DMS53 treated with DMSO at 0.1 percent for 48 hours (cell line): ENCODE measurements around the gene RNF227.
"Not testable (repeated sequence)": the region's sequence is repeated elsewhere in the genome, so short reads cannot be mapped to it uniquely, and the experiment has no call there.

Experiments
- DNase-seq: peaks from one replicate; lab custom pipeline; 2025; ENCODE audit not compliant: unreplicated experiment; lab: John Stamatoyannopoulos, UW

The RNF227 gene

GRCh38 chr17:7915611-7916384, at the start of gene RNF227:
Gene RNF227, minus strand, starts transcription at chr17:7916289. Its CDS starts 94 bp downstream, at chr17:7916195.
- peak; percentile 89 for DNase-seq

GRCh38 chr17:7961421-7961820, 45.3 kb upstream of the RNF227 start:
- DNase-seq: no peak

GRCh38 chr17:7959503-7960253, 43.6 kb upstream of the RNF227 start:
- no peak for DNase-seq

GRCh38 chr17:7956228-7956965, 40.3 kb upstream of the RNF227 start:
- DNase-seq: no peak

GRCh38 chr17:7955414-7956227, 39.5 kb upstream of the RNF227 start:
- DNase-seq: no peak

- DNase-seq: not testable (repeated sequence)
Measured at GRCh38 chr17:7953266-7953665, 37.2 kb upstream of the RNF227 start.

- no peak for DNase-seq
Measured at GRCh38 chr17:7951143-7951792, 35.2 kb upstream of the RNF227 start.

GRCh38 chr17:7950578-7950977, 34.5 kb upstream of the RNF227 start:
- no peak for DNase-seq

GRCh38 chr17:7947651-7948050, 31.6 kb upstream of the RNF227 start:
- no peak for DNase-seq

- no peak for DNase-seq
Measured at GRCh38 chr17:7946441-7946840, 30.4 kb upstream of the RNF227 start.

GRCh38 chr17:7945651-7946050, 29.6 kb upstream of the RNF227 start:
- no peak for DNase-seq

GRCh38 chr17:7944326-7944725, 28.2 kb upstream of the RNF227 start:
- DNase-seq: no peak

- no peak for DNase-seq
Measured at GRCh38 chr17:7943291-7943690, 27.2 kb upstream of the RNF227 start.

GRCh38 chr17:7940743-7941142, 24.7 kb upstream of the RNF227 start:
- DNase-seq: no peak

GRCh38 chr17:7940034-7940433, 23.9 kb upstream of the RNF227 start:
- DNase-seq: no peak

GRCh38 chr17:7935859-7936258, 19.8 kb upstream of the RNF227 start:
- no peak for DNase-seq

GRCh38 chr17:7932949-7933348, 16.9 kb upstream of the RNF227 start:
- no peak for DNase-seq

- DNase-seq: no peak
Measured at GRCh38 chr17:7932483-7932891, 16.4 kb upstream of the RNF227 start.

GRCh38 chr17:7931709-7932482, 15.8 kb upstream of the RNF227 start, which contains the start of the genes CNTROB and TRAPPC1:
Gene CNTROB, plus strand, starts transcription at chr17:7932206. Its CDS starts 874 bp downstream, at chr17:7933080.
Gene TRAPPC1, minus strand, starts transcription at chr17:7931946. Its CDS starts 117 bp downstream, at chr17:7931829.
- peak; percentile 98 for DNase-seq
